Gastroesophageal sphincter (tissue), 4 donors: ENCODE results near the gene VANGL1. TPM values are rescaled to one million over a fixed set of nuclear protein-coding genes. Genes with fewer than 3 reads are reported as not detected.

Source experiments
- ATAC-seq: fragments of 150-250 bp; one replicate; pipeline ENCODE4 v1.9.1; 2016; ENCODE audit warnings: mild to moderate bottlenecking, moderate library complexity
- H3K27ac ChIP-seq, 4 donors: fragments of 200-600 bp; sonication (generic) in 3 of 4; 1 replicate in 3 of 4; 2 replicates in 1 of 4; pipeline ENCODE4 v1.5.1; 2016 to 2019
- H3K27me3 ChIP-seq: fragments of 200-600 bp; sonication (generic); one replicate; pipeline ENCODE4 v1.5.1; 2019
- H3K36me3 ChIP-seq, 2 donors: fragments of 200-600 bp; sonication (generic); one replicate each; pipeline ENCODE4 v1.5.1; 2019; ENCODE audit warnings: control low read depth in 1 of 2
- H3K4me1 ChIP-seq, 3 donors: fragments of 200-600 bp; sonication (generic); 1 replicate in 2 of 3; 2 replicates in 1 of 3; pipeline ENCODE4 v1.5.1; 2016 to 2019; ENCODE audit warnings: control low read depth in 2 of 3
- H3K4me3 ChIP-seq, 2 donors: fragments of 200-600 bp; sonication (generic); one replicate each; pipeline ENCODE4 v1.5.1; 2019; ENCODE audit warnings: mild to moderate bottlenecking in 1 of 2, moderate library complexity in 1 of 2
- H3K9me3 ChIP-seq, 3 donors: fragments of 200-600 bp; sonication (generic); one replicate each; pipeline ENCODE4 v1.5.1; 2017 to 2019; ENCODE audit warnings: control low read depth in 2 of 3
- EP300 ChIP-seq: sonication (generic); formaldehyde crosslinking; IDR thresholded peaks from one replicate; pipeline ENCODE4 v1.6.1; 2017; ENCODE audit warnings: antibody characterized with exemption, mild to moderate bottlenecking
- POLR2A ChIP-seq, 2 donors: fragments of 450-650 bp; IDR thresholded peaks; one replicate each; pipeline ENCODE4 v1.6.1; 2017; ENCODE audit warnings: antibody characterized with exemption in 2 of 2, mild to moderate bottlenecking in 2 of 2, moderate library complexity in 1 of 2
- POLR2AphosphoS5 ChIP-seq: sonication (generic); formaldehyde crosslinking; IDR thresholded peaks from one replicate; pipeline ENCODE4 v1.6.1; 2017; ENCODE audit warnings: antibody characterized with exemption
- whole genome bisulfite sequencing, 2 donors: methylation state at CpG; one replicate each; pipeline ENCODE4 v1.1.5; 2018; ENCODE audit warnings: low coverage in 1 of 2; 5-methylcytosine and 5-hydroxymethylcytosine counted together
- total RNA-seq, 4 donors: library from RNA; depleted of rRNA; stranded (reverse); fragments of >200 nt; gene quantifications; one replicate each; pipeline ENCODE4 v1.1.0, GENCODE V29; 2016
- TF ChIP-seq, protein P1 (sequence below), 4 experiments: fragments of 200-600 bp in 2 of 4; fragments of 450-650 bp in 2 of 4; sonication (generic) in 1 of 4; IDR thresholded peaks; one replicate each; pipeline ENCODE4 v1.5.1; 2017 to 2019; ENCODE audit warnings: antibody characterized with exemption in 4 of 4, mild to moderate bottlenecking in 2 of 4, moderate library complexity in 2 of 4

The VANGL1 gene
- total RNA-seq, 4 donors from 2014 or later: 9.7 to 18.2 (median 12.7) TPM

DNA sequence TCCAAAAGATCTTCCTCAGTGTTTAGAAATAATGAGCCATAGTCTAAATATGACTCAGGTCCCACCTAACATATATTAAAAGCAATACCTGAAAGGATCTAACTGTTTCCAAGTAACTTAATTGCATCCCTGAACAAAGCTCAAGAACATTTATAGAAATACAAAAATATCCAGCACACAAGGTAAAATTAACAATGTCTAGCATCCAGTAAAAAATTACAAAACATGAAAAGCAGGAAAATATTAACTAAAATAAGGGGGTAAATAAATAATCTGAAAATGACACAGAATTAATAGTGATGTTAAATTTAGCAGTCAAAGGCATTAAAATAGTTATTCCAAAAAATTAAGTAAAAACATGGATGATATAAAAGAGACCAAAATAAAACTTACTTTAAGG, 21.3 kb upstream of the VANGL1 start:
- Histone ChIP-seq H3K4me3 (no peak overlapping the region), H3K36me3 (no peaks in the 10 kb centered on the region), H3K27ac (no peak overlapping the region), H3K27me3 (no peaks in the 10 kb centered on the region), H3K4me1 (no peaks in the 10 kb centered on the region), H3K9me3 (peaks cover 0 to 17% (median 0%) of the 10 kb centered on the region in 3 donors)
- TF ChIP-seq, protein P1, sequence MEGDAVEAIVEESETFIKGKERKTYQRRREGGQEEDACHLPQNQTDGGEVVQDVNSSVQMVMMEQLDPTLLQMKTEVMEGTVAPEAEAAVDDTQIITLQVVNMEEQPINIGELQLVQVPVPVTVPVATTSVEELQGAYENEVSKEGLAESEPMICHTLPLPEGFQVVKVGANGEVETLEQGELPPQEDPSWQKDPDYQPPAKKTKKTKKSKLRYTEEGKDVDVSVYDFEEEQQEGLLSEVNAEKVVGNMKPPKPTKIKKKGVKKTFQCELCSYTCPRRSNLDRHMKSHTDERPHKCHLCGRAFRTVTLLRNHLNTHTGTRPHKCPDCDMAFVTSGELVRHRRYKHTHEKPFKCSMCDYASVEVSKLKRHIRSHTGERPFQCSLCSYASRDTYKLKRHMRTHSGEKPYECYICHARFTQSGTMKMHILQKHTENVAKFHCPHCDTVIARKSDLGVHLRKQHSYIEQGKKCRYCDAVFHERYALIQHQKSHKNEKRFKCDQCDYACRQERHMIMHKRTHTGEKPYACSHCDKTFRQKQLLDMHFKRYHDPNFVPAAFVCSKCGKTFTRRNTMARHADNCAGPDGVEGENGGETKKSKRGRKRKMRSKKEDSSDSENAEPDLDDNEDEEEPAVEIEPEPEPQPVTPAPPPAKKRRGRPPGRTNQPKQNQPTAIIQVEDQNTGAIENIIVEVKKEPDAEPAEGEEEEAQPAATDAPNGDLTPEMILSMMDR (IDR thresholded peaks at IDR 0.05): no peak
- no peak for TF ChIP-seq EP300
- no peak for TF ChIP-seq POLR2A (IDR thresholded peaks at IDR 0.05)
- no peak for TF ChIP-seq POLR2AphosphoS5
- no peak for ATAC-seq

DNA sequence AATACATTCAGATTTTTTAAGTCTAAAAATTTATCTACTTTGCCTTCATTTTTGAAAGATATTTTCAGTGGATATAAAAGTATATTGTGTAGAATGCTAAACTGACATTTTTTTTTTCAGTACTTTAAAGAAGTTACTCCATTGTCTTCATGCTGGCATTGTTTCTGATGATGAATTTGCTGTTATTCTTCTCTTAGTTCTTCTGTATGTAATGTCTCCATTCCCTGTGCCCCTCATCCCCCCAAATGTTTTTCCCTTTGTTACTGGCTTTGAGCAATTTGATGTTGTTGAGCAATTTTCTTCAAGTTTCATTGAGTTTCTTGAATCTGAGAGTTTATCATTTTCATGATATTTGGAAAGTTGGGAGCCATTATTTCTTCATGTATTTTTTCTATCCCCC, 20.8 kb upstream of the VANGL1 start:
- Histone ChIP-seq H3K36me3 (no peaks in the 10 kb centered on the region), H3K4me3 (no peak overlapping the region), H3K27ac (no peak overlapping the region), H3K27me3 (no peaks in the 10 kb centered on the region), H3K4me1 (no peaks in the 10 kb centered on the region), H3K9me3 (peaks cover 0 to 17% (median 0%) of the 10 kb centered on the region in 3 donors)
- TF ChIP-seq, protein P1 (IDR thresholded peaks at IDR 0.05): no peak
- TF ChIP-seq POLR2A (IDR thresholded peaks at IDR 0.05) (no peak), POLR2AphosphoS5 (no peak), EP300 (no peak)
- ATAC-seq: no peak

DNA sequence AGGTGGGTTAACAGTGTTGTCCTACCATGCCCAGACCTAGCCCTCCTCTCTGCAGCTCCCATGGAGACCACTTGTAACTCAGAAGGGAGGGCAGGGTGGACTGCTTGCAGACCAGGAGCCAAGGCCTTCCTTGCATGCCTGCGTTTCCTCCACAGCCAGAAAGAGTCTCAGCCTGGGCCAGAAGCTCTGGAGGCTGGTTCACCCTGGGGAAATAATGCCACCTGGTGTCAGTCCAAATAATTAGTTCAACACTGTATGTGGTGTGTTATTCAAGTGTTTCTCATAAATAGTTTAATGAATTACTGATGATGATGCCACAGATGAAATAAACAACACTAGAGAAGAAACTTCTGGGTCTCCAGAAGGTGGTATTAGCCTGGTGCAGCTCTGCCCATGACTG, 16.9 kb upstream of the VANGL1 start:
- WGBS, 2 donors: no CpG with 5 or more reads among the region's 1 CpG
- TF ChIP-seq, protein P1 (IDR thresholded peaks at IDR 0.05): no peak
- TF ChIP-seq POLR2AphosphoS5 (no peak), POLR2A (IDR thresholded peaks at IDR 0.05) (no peak), EP300 (no peak)
- Histone ChIP-seq H3K9me3 (peaks cover 0 to 21% (median 0%) of the 10 kb centered on the region in 3 donors), H3K4me1 (no peaks in the 10 kb centered on the region), H3K27me3 (no peaks in the 10 kb centered on the region), H3K36me3 (no peaks in the 10 kb centered on the region), H3K27ac (no peak overlapping the region), H3K4me3 (no peak overlapping the region)
- no peak for ATAC-seq

DNA sequence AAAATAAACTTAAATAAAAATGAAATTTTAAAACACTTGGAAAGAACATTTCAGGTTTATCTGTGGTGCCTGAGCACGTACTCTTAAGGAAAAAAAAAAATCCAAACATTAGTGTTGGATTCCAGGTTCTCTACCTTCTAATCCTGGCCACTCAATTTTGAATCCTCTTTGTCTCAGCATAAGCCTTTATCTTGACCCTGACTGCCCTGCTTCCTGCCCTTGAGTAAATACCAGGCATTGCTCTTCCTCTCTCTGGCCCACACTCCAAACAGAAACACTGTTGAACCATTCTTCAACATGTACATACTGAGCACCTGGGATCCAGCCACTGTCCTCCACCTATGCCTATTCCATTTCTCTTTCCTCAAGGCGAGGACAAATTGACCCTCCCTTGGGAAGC, 11.4 kb upstream of the VANGL1 start:
- WGBS, 2 donors: 77% methylated on average over 2 of the region's 2 CpGs; no CpG with 5 or more reads in 1 of the 2 donors

More for the DNA sequence above, 11.4 kb upstream of the VANGL1 start:
- Histone ChIP-seq H3K4me1 (no peaks in the 10 kb centered on the region), H3K4me3 (no peak overlapping the region), H3K27me3 (no peaks in the 10 kb centered on the region), H3K36me3 (no peaks in the 10 kb centered on the region), H3K27ac (no peak overlapping the region), H3K9me3 (peaks cover 0 to 11% (median 0%) of the 10 kb centered on the region in 3 donors)
- ATAC-seq: no peak
- TF ChIP-seq POLR2AphosphoS5 (no peak), EP300 (no peak), POLR2A (IDR thresholded peaks at IDR 0.05) (no peak)
- TF ChIP-seq, protein P1 (IDR thresholded peaks at IDR 0.05): no peak
